Retinal pigment epithelial cell (primary cell): ENCODE results near the gene PSAP.

Source experiments
- DNase-seq: peaks from one replicate; pipeline ENCODE4 v3.0.0-alpha.2; 2010; ENCODE audit warnings: low read depth
- H3K4me3 ChIP-seq: 2 replicates; pipeline ENCODE4 v1.5.1; 2011; ENCODE audit warnings: mild to moderate bottlenecking, low read length, control low read depth, moderate library complexity
- CTCF ChIP-seq: conservative IDR thresholded peaks from 2 replicates; pipeline ENCODE4 v1.5.1; 2011; ENCODE audit warnings: low read depth, low read length, control low read depth, inconsistent platforms

PSAP gene

GRCh38 chr10:71834343-71834674 is 16.7 kb downstream of the PSAP start:
- TF ChIP-seq CTCF = no peak
- DNase-seq = no peak
- H3K4me3 ChIP-seq = no peak overlapping the region

- no peak overlapping the region for H3K4me3 ChIP-seq
- no peak for DNase-seq
- TF ChIP-seq CTCF = no peak
Measured at GRCh38 chr10:71833451-71834342, 17.4 kb downstream of the PSAP start.

- no peak for DNase-seq
- no peak overlapping the region for H3K4me3 ChIP-seq
- TF ChIP-seq CTCF = no peak
Measured at GRCh38 chr10:71832967-71833366, 18.1 kb downstream of the PSAP start.

- H3K4me3 ChIP-seq = no peak overlapping the region
- TF ChIP-seq CTCF = no peak
- no peak for DNase-seq
Measured at GRCh38 chr10:71831646-71832552, 19.2 kb downstream of the PSAP start.

- DNase-seq = no peak
- no peak for TF ChIP-seq CTCF
- H3K4me3 ChIP-seq = no peak overlapping the region
Measured at GRCh38 chr10:71830726-71831125, 20.3 kb downstream of the PSAP start.

- no peak overlapping the region for H3K4me3 ChIP-seq
- TF ChIP-seq CTCF = no peak
- no peak for DNase-seq
Measured at GRCh38 chr10:71829896-71830295, 21.2 kb downstream of the PSAP start.
